ENCODE data around the gene ENDOV.
A peak's percentile ranks its signal among the peaks of the same experiment; 100 is the strongest.

ENDOV gene

GRCh38 chr17:80416260-80416939 lies 1.4 kb downstream of the ENDOV start:
- no peak for DNase-seq

- DNase-seq: no peak
These were observed 1.9 kb downstream of the ENDOV start for GRCh38 chr17:80416940-80417293.

GRCh38 chr17:80418589-80418988 lies 3.6 kb downstream of the ENDOV start:
- no peak for DNase-seq

- no peak for DNase-seq
These were observed 4.3 kb downstream of the ENDOV start for GRCh38 chr17:80419255-80419654.

GRCh38 chr17:80421381-80422090 lies 6.6 kb downstream of the ENDOV start:
- DNase-seq: no peak

- DNase-seq: no peak
These were observed 7.3 kb downstream of the ENDOV start for GRCh38 chr17:80422276-80422675.

GRCh38 chr17:80422981-80423380 lies 8.0 kb downstream of the ENDOV start:
- no peak for DNase-seq

- no peak for DNase-seq
These were observed 8.7 kb downstream of the ENDOV start for GRCh38 chr17:80423536-80424225.

- DNase-seq: no peak
These were observed 9.3 kb downstream of the ENDOV start for GRCh38 chr17:80424261-80424660.

GRCh38 chr17:80424878-80425765 lies 10.2 kb downstream of the ENDOV start:
- DNase-seq: no peak

- no peak for DNase-seq
These were observed 11.0 kb downstream of the ENDOV start for GRCh38 chr17:80425835-80426426.

GRCh38 chr17:80426671-80427326 lies 11.8 kb downstream of the ENDOV start:
- peak; percentile 84 to 90 for DNase-seq

GRCh38 chr17:80427366-80428282 lies 12.7 kb downstream of the ENDOV start:
- DNase-seq: no peak

GRCh38 chr17:80428363-80428762 lies 13.4 kb downstream of the ENDOV start:
- no peak for DNase-seq

GRCh38 chr17:80428796-80429195 lies 13.8 kb downstream of the ENDOV start:
- no peak for DNase-seq

- DNase-seq: no peak
These were observed 14.6 kb downstream of the ENDOV start for GRCh38 chr17:80429356-80430275.

- DNase-seq: no peak
These were observed 15.7 kb downstream of the ENDOV start for GRCh38 chr17:80430446-80431245.

- DNase-seq: no peak
These were observed 16.6 kb downstream of the ENDOV start for GRCh38 chr17:80431246-80432195.
